ENCODE results near the gene IGFBPL1. TPM values are rescaled to one million over a fixed set of nuclear protein-coding genes. Genes with fewer than 3 reads are reported as not detected.

IGFBPL1 gene
- total RNA-seq, 4 donors from 2014 or later = not detected

DNA sequence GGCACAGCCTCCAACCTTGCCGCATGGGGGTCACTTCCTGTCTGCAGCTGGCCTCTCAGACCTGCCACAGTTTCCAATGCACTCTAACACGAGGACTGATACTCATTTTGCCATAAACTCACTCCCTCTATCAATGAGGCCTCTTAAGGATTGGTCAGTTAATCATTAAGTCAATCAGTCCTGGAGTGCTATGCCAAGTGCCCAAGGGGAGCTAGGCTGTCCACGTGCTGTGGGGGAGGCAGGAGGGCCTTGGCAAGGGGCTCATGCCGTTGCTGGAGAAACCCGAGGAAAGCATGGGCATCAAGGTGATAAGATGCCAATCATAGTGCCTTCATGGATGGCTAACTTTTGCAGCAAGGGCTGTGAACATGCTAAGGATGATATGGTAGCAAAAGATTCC, 33.4 kb downstream of the IGFBPL1 start:
- DNase-seq (ENCODE audit: low spot score) (no peak), ATAC-seq (ENCODE audit: low FRiP score) (no peak)
- TF ChIP-seq, protein P1, sequence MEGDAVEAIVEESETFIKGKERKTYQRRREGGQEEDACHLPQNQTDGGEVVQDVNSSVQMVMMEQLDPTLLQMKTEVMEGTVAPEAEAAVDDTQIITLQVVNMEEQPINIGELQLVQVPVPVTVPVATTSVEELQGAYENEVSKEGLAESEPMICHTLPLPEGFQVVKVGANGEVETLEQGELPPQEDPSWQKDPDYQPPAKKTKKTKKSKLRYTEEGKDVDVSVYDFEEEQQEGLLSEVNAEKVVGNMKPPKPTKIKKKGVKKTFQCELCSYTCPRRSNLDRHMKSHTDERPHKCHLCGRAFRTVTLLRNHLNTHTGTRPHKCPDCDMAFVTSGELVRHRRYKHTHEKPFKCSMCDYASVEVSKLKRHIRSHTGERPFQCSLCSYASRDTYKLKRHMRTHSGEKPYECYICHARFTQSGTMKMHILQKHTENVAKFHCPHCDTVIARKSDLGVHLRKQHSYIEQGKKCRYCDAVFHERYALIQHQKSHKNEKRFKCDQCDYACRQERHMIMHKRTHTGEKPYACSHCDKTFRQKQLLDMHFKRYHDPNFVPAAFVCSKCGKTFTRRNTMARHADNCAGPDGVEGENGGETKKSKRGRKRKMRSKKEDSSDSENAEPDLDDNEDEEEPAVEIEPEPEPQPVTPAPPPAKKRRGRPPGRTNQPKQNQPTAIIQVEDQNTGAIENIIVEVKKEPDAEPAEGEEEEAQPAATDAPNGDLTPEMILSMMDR (IDR thresholded peaks at IDR 0.05) = no peak

DNA sequence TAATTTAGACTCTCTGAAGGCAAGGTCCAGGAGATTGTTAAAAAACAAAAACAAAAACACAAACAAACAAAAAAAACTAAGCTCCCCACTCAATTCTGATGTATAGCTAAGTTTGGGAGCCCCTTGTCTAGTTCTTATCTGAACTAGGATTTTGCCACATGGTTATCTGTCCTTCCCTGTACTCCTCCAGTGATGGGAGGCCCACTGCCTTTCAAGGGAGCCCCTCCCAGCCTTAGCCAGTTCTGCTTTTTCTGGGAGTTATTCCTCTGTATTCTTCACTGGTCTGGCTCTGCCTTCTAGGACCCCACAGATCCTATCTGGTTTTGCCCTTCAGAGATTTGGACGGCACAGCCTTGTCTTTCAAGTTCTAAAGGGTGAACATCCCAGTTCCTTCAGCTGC, 33.8 kb downstream of the IGFBPL1 start:
- no peak for DNase-seq (ENCODE audit: low spot score)
- no peak for ATAC-seq (ENCODE audit: low FRiP score)
- TF ChIP-seq, protein P1 (IDR thresholded peaks at IDR 0.05) = no peak

DNA sequence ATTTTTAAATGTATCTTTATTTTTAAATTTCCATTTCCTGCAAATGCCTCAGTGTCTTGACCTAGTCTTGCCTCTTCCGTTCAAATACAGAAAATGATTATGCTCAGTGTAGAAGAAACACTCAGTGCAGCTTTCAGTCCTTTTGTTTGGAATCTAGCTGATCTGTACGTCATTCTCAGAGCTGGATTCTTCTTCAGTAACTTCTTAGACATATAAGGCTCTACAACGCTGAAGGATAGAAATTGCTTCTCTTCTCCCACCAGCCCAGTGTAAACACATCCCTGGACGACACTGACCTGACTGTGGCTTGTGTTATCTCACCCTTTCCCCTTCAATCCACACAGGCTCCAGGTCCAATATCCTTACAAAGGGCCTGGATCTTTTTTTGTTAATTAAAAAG, 34.9 kb downstream of the IGFBPL1 start:
- ATAC-seq (ENCODE audit: low FRiP score) = no peak
- TF ChIP-seq, protein P1 (IDR thresholded peaks at IDR 0.05) = no peak
- DNase-seq (ENCODE audit: low spot score) = no peak

DNA sequence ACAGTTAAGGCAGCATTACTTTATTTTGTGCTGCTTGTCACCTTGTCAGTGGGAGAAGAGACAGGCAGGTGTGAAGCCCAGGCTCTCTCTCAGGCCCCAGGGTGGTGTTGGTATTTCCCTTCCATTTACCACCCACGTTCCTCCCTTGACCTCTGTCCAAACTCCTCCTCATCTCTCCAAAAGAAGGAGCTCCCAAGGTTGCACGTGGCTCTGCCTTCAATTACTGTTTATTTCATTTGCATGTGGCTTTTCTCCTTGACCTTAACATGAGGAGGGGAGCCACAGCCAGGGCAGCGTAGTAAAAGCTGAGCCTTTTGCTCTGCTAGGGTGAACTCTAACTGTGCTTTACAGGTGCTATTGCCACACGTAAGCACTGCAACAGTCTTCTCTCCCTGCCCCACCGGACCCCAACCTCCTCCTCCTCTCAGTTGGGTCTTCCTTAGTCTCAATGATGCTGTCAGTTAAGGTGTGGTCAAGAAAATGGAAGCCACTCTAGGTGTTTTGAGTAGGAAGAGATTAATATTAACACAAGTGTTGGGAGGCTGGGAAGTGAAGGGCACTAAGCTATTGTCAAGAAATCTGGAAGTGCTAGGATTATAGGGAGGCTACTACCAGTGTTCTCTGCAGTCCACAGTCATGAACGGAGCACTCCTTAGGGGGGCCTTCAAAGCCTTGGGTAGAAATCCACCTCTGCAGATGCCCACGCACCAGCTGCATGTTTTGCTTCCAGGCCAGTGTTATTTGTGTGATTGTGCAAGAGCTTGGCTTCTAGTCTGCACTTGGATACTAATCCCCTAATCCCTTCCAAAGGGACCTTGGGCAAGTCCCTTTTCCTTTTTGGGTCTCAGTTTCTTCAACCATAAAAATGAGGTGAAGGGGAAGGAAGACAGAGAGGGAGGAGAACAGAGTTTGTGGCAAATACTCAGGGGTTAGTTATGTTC, 35.7 kb downstream of the IGFBPL1 start:
- ATAC-seq (ENCODE audit: low FRiP score) (no peak), DNase-seq (ENCODE audit: low spot score) (no peak)
- TF ChIP-seq, protein P1 (IDR thresholded peaks at IDR 0.05) = no peak

DNA sequence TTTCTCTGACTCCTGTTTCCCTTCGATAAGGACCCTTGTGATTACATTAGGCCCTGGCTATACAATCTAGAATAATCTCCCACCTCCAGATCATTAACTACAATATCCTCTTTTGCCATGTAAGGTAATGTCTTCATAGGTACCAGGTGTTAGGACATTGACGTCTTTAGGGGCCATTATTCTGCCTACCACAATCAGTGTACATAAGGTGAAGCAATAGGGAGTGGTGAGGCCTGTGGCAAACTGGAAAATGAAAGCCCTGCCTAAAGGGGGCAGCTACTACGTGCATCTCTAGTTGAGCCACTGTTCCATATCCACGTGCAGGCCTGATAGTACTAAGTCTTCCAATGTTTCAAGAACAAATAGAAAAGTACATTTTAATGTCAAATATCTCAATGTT, 36.5 kb downstream of the IGFBPL1 start:
- DNase-seq (ENCODE audit: low spot score) (no peak), ATAC-seq (ENCODE audit: low FRiP score) (no peak)
- TF ChIP-seq, protein P1 (IDR thresholded peaks at IDR 0.05) = no peak

DNA sequence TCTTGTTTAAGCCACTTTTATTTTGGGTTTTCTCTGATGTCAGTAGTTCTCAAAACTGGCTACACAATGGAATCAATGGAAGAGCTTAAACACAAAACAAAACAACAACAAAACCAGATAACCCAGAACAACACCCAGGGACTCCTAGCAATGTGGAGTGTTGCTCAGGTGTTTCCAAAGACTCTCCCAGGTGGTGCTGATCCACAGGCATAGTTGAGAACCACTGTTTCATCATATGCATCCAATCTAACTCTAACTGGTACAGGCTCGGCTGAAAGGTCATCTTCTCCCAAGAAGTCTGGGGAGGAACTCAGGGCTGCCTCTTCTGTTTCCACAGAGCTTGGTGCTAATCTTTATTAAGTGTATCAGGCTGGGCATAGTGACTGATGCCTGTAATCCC, 37.2 kb downstream of the IGFBPL1 start:
- DNase-seq (ENCODE audit: low spot score) = no peak
- TF ChIP-seq, protein P1 (IDR thresholded peaks at IDR 0.05) = no peak
- ATAC-seq (ENCODE audit: low FRiP score) = no peak

All from omental fat pad (tissue), 4 donors.